ENCODE results near the gene MBNL2.

Gene MBNL2

DNA sequence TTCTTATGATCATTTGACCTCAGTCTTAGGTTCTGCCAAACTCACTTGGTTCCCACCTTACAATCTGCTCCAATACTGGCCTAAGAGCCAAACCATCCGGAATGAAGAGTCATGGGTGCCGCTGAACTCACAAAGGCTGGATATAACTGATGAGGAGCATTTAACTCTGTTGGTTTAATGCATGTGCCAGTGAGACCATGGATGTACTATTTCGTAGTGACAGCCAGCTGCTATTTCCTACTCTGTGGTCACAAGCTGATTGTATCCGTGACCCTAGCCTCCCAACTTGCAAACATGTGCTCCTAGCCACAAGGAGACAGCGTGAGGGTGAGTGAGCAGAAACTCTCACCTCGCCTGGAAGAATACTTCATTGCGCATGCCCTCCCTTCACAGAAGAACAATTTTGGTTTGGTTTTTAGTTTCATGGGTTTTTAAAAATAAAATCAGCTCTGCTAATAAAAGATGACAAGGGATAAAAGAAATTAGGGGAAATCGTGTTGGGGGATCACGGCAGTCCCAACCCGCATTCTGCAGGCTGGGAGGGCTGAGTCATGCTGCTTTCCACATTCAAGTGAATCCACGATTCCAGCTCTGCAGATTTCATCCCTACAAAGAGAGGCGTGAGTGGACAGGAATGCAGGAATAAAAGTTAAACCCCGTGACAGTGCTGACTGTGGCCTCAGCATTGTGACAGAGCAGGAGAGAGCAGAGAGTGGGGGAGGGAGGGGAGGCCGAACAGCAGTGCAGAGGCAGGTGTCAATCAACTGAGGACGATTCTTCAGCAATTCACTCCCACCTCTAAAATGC, 145.1 kb downstream of the MBNL2 start:
- H3K27me3 Mint-ChIP-seq: no peaks in the 10 kb centered on the region
- no peak for DNase-seq
- H3K9me3 Mint-ChIP-seq: no peaks in the 10 kb centered on the region
- peaks cover 38% of the 10 kb centered on the region for H3K36me3 Mint-ChIP-seq (ENCODE audit: low read depth)
- no peak overlapping the region for H3K4me3 Mint-ChIP-seq
- H3K27ac Mint-ChIP-seq: peak overlapping the region; percentile 49
- peaks cover 30% of the 10 kb centered on the region for H3K4me1 Mint-ChIP-seq (ENCODE audit: low read depth)

DNA sequence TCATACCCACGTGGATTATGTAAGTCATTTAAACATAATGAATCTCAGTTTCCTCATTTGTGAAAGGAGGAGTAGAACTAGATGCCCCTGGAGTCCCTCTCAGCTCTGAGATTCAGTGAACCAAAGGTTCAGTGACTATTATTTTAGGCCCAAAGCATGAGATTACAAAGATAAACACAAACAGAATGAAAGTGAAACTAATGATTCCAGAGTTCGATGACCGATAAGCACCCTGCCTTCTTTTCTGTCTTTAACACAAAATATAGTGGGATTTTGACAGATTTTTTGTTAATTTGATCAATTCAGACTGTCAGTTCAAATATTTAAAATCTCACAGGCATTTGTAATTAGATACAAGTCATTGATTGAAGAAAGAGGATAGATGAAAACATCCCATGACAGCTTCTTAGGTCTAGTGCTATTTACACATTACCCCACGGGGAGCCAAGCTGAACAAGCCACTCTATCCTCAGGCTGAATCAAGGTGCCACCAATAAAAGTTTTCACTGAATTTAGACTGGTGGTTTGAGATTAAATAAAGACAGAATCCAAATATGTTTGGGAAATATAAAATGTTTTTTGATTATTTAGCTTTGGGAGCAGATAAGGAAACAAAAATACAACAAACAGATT, 147.2 kb downstream of the MBNL2 start:
- no peaks in the 10 kb centered on the region for H3K9me3 Mint-ChIP-seq
- H3K4me3 Mint-ChIP-seq: peak overlapping the region; percentile 75
- peak overlapping the region; percentile 78 for H3K27ac Mint-ChIP-seq
- peaks cover 30% of the 10 kb centered on the region for H3K4me1 Mint-ChIP-seq (ENCODE audit: low read depth)
- peaks cover 32% of the 10 kb centered on the region for H3K36me3 Mint-ChIP-seq (ENCODE audit: low read depth)
- no peak for DNase-seq
- H3K27me3 Mint-ChIP-seq: no peaks in the 10 kb centered on the region

DNA sequence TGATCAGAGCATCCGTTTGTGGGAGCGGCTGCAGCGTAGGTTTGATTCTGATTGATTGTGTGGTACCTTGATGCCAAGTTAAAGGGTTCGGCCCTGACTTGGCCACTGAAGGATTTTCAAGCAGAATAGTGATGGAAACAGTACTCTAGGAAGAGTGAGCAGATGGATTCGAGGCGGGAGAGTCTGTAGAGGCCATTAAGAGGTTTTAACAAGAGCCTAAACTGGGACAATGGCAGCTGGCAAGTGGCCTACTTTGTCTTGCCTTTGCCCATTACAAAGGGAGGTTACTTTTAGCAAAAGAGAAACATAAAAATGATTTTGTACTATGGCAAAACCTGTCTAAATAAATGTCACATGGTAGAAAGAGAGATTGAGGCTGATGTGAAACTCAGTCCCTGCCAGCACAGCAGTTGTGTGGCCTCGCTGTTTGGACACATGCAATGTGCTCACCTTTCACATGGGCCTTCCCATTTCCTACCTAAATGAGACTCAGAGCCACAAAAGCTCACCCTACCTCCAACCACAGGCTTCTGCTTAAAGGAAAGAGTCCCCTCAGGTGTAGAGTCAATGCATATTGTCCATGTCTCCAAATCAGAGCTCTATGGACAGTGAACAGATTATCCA, 149.5 kb downstream of the MBNL2 start:
- H3K27ac Mint-ChIP-seq: no peak overlapping the region
- no peaks in the 10 kb centered on the region for H3K9me3 Mint-ChIP-seq
- peaks cover 22% of the 10 kb centered on the region for H3K4me1 Mint-ChIP-seq (ENCODE audit: low read depth)
- no peak for DNase-seq
- no peak overlapping the region for H3K4me3 Mint-ChIP-seq
- peaks cover 29% of the 10 kb centered on the region for H3K36me3 Mint-ChIP-seq (ENCODE audit: low read depth)
- no peaks in the 10 kb centered on the region for H3K27me3 Mint-ChIP-seq

GRCh38 chr13:97372936-97373335, 150.8 kb downstream of the MBNL2 start:
- Mint-ChIP-seq H3K4me3 (no peak overlapping the region), H3K27ac (no peak overlapping the region), H3K27me3 (no peaks in the 10 kb centered on the region), H3K9me3 (no peaks in the 10 kb centered on the region), H3K36me3 (ENCODE audit: low read depth) (peaks cover 29% of the 10 kb centered on the region), H3K4me1 (ENCODE audit: low read depth) (peaks cover 14% of the 10 kb centered on the region)
- no peak for DNase-seq

- H3K4me3 Mint-ChIP-seq: no peak overlapping the region
- peaks cover 9% of the 10 kb centered on the region for H3K4me1 Mint-ChIP-seq (ENCODE audit: low read depth)
- H3K27me3 Mint-ChIP-seq: no peaks in the 10 kb centered on the region
- H3K36me3 Mint-ChIP-seq (ENCODE audit: low read depth): peaks cover 32% of the 10 kb centered on the region
- no peak for DNase-seq
- no peak overlapping the region for H3K27ac Mint-ChIP-seq
- no peaks in the 10 kb centered on the region for H3K9me3 Mint-ChIP-seq
Observed at GRCh38 chr13:97373787-97374186, 151.7 kb downstream of the MBNL2 start.

- H3K4me3 Mint-ChIP-seq: no peak overlapping the region
- H3K27ac Mint-ChIP-seq: no peak overlapping the region
- DNase-seq: no peak
- no peaks in the 10 kb centered on the region for H3K9me3 Mint-ChIP-seq
- H3K36me3 Mint-ChIP-seq (ENCODE audit: low read depth): peaks cover 38% of the 10 kb centered on the region
- no peaks in the 10 kb centered on the region for H3K4me1 Mint-ChIP-seq (ENCODE audit: low read depth)
- no peaks in the 10 kb centered on the region for H3K27me3 Mint-ChIP-seq
Observed at GRCh38 chr13:97376981-97377380, 154.8 kb downstream of the MBNL2 start.

- Mint-ChIP-seq H3K27me3 (no peaks in the 10 kb centered on the region), H3K27ac (no peak overlapping the region), H3K4me1 (ENCODE audit: low read depth) (no peaks in the 10 kb centered on the region), H3K36me3 (ENCODE audit: low read depth) (peaks cover 46% of the 10 kb centered on the region), H3K9me3 (no peaks in the 10 kb centered on the region), H3K4me3 (no peak overlapping the region)
- DNase-seq: no peak
Observed at GRCh38 chr13:97379386-97379785, 157.3 kb downstream of the MBNL2 start.

DNA sequence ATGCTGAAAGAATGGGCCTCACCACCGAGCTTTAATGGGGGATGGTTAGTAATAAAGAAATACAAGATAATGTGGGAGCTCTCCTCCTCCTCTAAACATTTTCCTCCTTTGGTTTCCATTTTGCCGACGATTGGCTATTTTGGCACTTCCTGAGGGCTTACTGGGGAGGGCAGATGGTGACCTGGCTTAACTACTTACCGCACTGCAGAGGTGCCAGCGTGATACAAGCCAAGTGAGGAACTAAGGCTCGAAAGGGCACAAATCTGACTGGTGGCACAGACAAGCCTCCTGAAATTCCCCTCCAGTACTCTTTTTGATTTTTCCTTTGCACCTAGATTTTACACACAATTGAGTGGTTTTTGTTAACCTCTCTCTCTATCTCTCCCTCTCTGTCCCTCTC, 158.6 kb downstream of the MBNL2 start:
- Mint-ChIP-seq H3K9me3 (no peaks in the 10 kb centered on the region), H3K4me3 (no peak overlapping the region), H3K36me3 (ENCODE audit: low read depth) (peaks cover 40% of the 10 kb centered on the region), H3K4me1 (ENCODE audit: low read depth) (peaks cover 5% of the 10 kb centered on the region), H3K27me3 (no peaks in the 10 kb centered on the region), H3K27ac (no peak overlapping the region)
- no peak for DNase-seq

DNA sequence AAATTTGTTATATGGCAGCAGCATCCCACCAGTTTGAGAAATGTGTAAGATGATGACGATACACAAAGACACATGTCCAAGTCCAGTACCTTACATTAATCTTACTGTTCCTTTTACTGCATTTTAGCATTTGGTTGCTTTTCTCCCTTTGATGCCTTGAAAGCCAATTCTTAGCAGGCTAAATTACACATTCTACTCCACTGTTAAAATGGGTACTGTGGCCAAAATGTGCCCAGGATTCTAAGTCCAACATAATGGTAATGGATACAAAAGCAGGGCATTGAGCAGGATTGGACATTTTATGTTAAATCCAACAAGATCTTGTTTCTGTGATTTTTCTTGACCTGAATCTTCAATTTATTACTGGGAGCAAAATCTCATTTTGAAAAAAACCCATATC, 159.1 kb downstream of the MBNL2 start:
- H3K4me1 Mint-ChIP-seq (ENCODE audit: low read depth): peaks cover 10% of the 10 kb centered on the region
- no peak for DNase-seq
- peaks cover 39% of the 10 kb centered on the region for H3K36me3 Mint-ChIP-seq (ENCODE audit: low read depth)
- H3K27me3 Mint-ChIP-seq: no peaks in the 10 kb centered on the region
- no peak overlapping the region for H3K4me3 Mint-ChIP-seq
- H3K9me3 Mint-ChIP-seq: no peaks in the 10 kb centered on the region
- no peak overlapping the region for H3K27ac Mint-ChIP-seq

- Mint-ChIP-seq H3K4me3 (no peak overlapping the region), H3K9me3 (no peaks in the 10 kb centered on the region), H3K4me1 (ENCODE audit: low read depth) (peaks cover 21% of the 10 kb centered on the region), H3K27ac (no peak overlapping the region), H3K27me3 (no peaks in the 10 kb centered on the region), H3K36me3 (ENCODE audit: low read depth) (peaks cover 36% of the 10 kb centered on the region)
- no peak for DNase-seq
Observed at GRCh38 chr13:97382276-97382675, 160.1 kb downstream of the MBNL2 start.

- Mint-ChIP-seq H3K36me3 (ENCODE audit: low read depth) (peaks cover 31% of the 10 kb centered on the region), H3K9me3 (no peaks in the 10 kb centered on the region), H3K4me3 (no peak overlapping the region), H3K4me1 (ENCODE audit: low read depth) (peaks cover 25% of the 10 kb centered on the region), H3K27me3 (no peaks in the 10 kb centered on the region), H3K27ac (no peak overlapping the region)
- no peak for DNase-seq
Observed at GRCh38 chr13:97384371-97384770, 162.2 kb downstream of the MBNL2 start.

- no peaks in the 10 kb centered on the region for H3K27me3 Mint-ChIP-seq
- H3K9me3 Mint-ChIP-seq: no peaks in the 10 kb centered on the region
- DNase-seq: no peak
- peaks cover 25% of the 10 kb centered on the region for H3K4me1 Mint-ChIP-seq (ENCODE audit: low read depth)
- peaks cover 31% of the 10 kb centered on the region for H3K36me3 Mint-ChIP-seq (ENCODE audit: low read depth)
- no peak overlapping the region for H3K27ac Mint-ChIP-seq
- H3K4me3 Mint-ChIP-seq: no peak overlapping the region
Observed at GRCh38 chr13:97385146-97385545, 163.0 kb downstream of the MBNL2 start.

DNA sequence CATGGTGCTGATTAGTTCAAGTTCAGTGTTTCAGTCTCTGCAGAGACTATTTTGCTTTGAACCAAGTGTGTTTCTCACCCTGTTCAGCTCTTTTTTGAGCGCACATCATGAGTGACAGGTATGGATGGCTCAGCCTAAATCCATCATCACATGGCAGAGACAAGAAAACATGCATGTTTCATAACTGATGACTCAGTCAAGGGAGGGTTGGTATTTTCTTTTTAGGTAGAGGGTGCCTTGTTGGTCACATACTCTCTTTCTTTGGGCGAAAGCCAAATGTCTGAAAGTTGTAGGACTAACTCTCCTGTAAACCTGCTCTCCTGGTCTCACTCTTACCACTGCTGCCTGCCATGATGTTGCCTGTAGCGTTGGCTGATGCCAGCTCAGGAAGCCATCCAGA, 163.7 kb downstream of the MBNL2 start:
- DNase-seq: no peak
- no peak overlapping the region for H3K4me3 Mint-ChIP-seq
- H3K4me1 Mint-ChIP-seq (ENCODE audit: low read depth): peaks cover 25% of the 10 kb centered on the region
- H3K27me3 Mint-ChIP-seq: no peaks in the 10 kb centered on the region
- peaks cover 26% of the 10 kb centered on the region for H3K36me3 Mint-ChIP-seq (ENCODE audit: low read depth)
- H3K9me3 Mint-ChIP-seq: no peaks in the 10 kb centered on the region
- H3K27ac Mint-ChIP-seq: no peak overlapping the region

DNA sequence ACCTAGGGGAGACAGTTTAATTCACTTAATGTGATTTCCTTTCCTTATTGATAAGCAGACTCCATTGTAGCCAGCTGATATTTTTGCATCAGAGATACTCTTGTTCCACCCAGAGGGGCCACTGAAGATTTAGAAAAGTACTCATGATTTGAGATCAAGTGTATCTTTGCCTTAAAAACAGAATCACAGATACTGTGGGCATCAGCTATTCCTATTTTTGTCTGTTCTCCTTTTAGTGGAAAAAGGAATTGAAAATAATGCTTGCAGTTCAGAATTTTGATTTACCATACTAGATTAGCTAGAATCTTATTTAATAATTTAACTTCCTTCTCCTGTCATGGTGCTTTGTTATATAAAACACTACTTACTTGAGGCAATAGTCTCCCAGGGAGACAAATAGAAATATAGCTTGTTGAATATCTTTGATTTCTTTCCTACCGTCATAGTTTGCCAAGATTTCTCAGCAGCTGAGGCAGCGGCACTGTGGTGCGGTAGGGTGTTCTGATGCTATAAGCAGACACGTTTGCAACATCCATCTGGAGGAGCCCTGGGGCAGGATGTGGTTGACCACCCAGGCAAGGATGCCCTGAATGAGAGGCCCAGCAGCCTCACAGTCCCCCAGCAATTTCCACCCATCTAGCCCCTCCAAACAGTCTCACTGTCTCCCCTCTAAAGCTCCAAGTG, 164.8 kb downstream of the MBNL2 start:
- Mint-ChIP-seq H3K27me3 (no peaks in the 10 kb centered on the region), H3K36me3 (ENCODE audit: low read depth) (peaks cover 30% of the 10 kb centered on the region), H3K4me1 (ENCODE audit: low read depth) (peaks cover 25% of the 10 kb centered on the region), H3K9me3 (no peaks in the 10 kb centered on the region), H3K27ac (no peak overlapping the region), H3K4me3 (no peak overlapping the region)
- no peak for DNase-seq

GRCh38 chr13:97387485-97387839, 165.3 kb downstream of the MBNL2 start:
- Mint-ChIP-seq H3K4me1 (ENCODE audit: low read depth) (peaks cover 25% of the 10 kb centered on the region), H3K27ac (no peak overlapping the region), H3K27me3 (no peaks in the 10 kb centered on the region), H3K4me3 (no peak overlapping the region), H3K36me3 (ENCODE audit: low read depth) (peaks cover 26% of the 10 kb centered on the region), H3K9me3 (no peaks in the 10 kb centered on the region)
- no peak for DNase-seq
